ENCODE results near the gene MEF2C.

The MEF2C gene

DNA sequence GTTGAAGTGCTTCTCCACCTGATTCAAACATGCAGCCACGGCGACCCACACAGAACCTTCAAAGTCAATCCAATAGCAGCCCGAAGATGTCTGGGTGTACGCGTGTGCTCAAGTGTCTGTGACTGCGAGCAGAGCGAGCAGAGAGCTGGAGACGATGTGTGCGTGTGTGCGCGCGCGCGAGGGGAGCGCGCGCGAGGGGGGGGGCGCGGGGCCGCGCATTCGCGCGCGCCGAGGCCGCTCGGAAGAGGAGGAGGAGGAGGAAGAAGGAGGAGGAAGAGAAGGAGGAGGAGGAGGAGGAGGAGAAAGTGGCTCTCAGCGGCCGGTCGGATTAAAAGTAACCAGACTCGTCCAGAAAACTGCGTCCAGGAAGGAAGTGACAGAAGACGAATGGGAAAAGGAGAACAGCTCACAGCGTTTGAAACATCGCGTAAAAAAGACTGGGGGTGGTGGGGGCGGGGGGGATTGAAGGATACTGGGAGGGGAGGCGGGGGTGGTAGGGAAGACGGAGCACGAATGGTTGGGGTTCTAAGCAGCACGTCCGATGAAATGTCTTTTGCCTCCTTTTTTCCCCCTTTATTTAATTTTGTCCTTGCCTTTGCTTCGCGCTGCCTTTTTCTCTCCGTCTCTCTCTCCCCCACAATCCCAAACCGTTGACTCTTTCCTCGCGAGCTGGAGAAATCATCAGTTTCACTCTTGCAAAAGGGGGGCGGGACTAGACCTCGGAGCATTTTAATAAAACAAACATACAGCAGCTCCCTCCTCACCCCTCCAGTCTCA is at the start of gene MEF2C:
MEF2C (minus strand) TSS at position 126 of the 777 bp plus-strand sequence. CDS start 59,396 bp downstream, outside the sequence.
- no peak for TF ChIP-seq GATA2 (IDR thresholded peaks at IDR 0.05; ENCODE audit: low read depth, low read length)
- TF ChIP-seq GATA3 (IDR thresholded peaks at IDR 0.05; ENCODE audit: low read depth, low read length): no peak

DNA sequence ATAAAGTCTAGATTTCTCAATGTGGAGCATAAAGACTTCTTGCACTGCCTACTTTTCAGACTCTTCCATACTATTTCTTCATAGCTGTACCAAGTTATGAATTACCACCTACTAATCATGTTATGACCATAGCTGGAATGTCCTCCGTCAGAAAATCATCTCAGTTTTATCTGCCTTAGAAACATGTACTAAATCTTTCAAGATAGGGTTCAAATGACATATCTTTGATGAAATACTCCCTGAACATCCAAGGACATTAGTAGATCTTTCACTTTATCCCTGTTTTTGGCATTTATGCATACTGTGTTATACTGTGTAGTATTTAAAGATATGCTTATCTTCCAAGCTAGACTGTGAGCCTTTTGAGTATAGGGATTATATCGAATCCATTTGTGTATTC is 49.6 kb upstream of the MEF2C start:
- TF ChIP-seq GATA3 (IDR thresholded peaks at IDR 0.05; ENCODE audit: low read depth, low read length) (no peak), GATA2 (IDR thresholded peaks at IDR 0.05; ENCODE audit: low read depth, low read length) (no peak)

GRCh38 chr5:88930335-88930734 is 47.4 kb upstream of the MEF2C start:
- TF ChIP-seq GATA2 (IDR thresholded peaks at IDR 0.05; ENCODE audit: low read depth, low read length): no peak
- no peak for TF ChIP-seq GATA3 (IDR thresholded peaks at IDR 0.05; ENCODE audit: low read depth, low read length)

DNA sequence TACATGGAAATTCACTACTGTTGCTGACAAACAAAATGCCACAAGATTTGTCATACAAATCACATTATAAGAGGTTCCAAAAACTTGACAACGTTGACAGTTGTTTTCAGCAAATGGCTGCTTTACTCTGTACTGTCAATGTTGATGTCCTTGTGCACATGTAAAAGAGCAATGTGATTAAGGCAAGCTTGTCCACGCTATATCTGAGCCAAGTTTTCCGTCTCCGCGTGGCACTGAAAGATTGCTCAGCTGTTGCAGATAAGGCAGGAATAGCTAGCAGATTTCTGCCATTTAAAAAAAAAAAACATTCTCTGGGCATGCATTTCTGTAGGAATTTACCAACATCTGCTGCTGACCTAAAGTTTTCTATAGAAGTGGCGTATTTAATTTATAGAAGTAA is 46.4 kb upstream of the MEF2C start:
- TF ChIP-seq GATA2 (IDR thresholded peaks at IDR 0.05; ENCODE audit: low read depth, low read length): no peak; the same call in 1 of the 2 replicates
- no peak for TF ChIP-seq GATA3 (IDR thresholded peaks at IDR 0.05; ENCODE audit: low read depth, low read length)

DNA sequence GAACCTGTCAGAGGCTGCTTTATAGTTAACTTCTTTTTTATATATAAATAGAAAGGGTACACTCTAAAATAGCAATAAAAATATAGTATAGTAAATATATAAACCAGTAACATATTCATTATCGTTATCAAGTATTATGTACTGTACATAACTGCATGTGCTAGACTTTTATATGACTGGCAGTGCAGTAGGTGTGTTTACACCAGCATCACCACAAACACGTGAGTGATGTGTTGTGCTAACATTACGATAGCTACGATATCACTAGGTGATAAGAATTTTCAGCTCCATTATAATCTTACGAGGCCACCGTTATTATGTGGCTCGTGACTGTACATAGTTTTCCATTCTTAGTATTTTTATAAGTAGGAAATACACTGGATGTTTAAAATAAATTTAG is 43.8 kb upstream of the MEF2C start:
- TF ChIP-seq GATA3 (IDR thresholded peaks at IDR 0.05; ENCODE audit: low read depth, low read length): no peak

GRCh38 chr5:88925692-88926490 is 42.9 kb upstream of the MEF2C start:
- TF ChIP-seq GATA3 (IDR thresholded peaks at IDR 0.05; ENCODE audit: low read depth, low read length) (no peak), GATA2 (IDR thresholded peaks at IDR 0.05; ENCODE audit: low read depth, low read length) (no peak)

DNA sequence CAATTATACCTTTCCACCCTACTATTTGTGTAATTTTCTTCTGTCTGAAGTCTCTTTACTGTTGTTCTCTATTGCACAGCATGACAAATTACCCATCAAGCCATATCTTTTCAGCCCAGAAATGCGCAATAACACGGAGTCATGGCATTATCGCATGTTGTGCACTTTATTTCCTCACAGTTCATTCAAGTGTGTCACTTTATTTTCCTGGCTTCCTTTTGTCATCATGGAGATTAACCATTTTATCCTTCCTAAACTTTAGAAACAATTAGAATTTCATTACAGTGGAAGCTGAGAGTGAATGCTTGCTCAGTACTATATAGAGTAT is 41.3 kb upstream of the MEF2C start:
- TF ChIP-seq GATA3 (IDR thresholded peaks at IDR 0.05; ENCODE audit: low read depth, low read length): no peak
- no peak for TF ChIP-seq GATA2 (IDR thresholded peaks at IDR 0.05; ENCODE audit: low read depth, low read length)

GRCh38 chr5:88923623-88924329 is 40.8 kb upstream of the MEF2C start:
- no peak for TF ChIP-seq GATA3 (IDR thresholded peaks at IDR 0.05; ENCODE audit: low read depth, low read length)
- TF ChIP-seq GATA2 (IDR thresholded peaks at IDR 0.05; ENCODE audit: low read depth, low read length): no peak

DNA sequence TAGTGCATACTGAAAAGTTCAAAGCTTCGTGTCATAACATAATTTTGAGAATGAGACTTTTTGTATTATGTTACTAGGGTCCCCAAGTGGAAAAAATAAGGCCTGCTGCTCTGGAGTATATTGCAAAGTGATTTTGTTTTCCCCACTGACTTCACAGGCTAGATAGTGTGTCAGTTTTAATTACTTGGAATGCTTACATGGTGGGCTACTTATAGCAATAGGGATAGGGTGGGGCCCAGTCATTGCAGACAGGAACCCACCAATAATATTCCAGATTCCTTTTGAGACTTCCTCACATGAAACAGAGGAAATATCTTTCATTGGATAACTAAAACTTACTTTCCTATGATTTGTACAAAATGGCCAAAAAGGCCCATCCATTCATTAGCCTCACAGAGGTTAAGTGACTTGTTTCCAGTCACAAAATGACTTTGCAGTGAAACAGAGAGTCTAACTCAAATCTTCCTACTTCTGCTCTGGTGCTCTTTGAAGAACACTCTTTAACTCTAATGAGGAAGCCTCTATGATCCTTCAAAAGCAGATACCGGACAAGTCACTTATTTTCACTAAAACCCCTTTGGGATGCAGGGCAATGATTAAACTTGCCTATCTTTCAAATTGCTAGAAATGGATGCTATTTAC is 16.2 kb upstream of the MEF2C start:
- no peak for TF ChIP-seq GATA3 (IDR thresholded peaks at IDR 0.05; ENCODE audit: low read depth, low read length)
- no peak for TF ChIP-seq GATA2 (IDR thresholded peaks at IDR 0.05; ENCODE audit: low read depth, low read length)

- TF ChIP-seq GATA3 (IDR thresholded peaks at IDR 0.05; ENCODE audit: low read depth, low read length): no peak
- no peak for TF ChIP-seq GATA2 (IDR thresholded peaks at IDR 0.05; ENCODE audit: low read depth, low read length)
These were observed 14.8 kb upstream of the MEF2C start for GRCh38 chr5:88897748-88898147.

DNA sequence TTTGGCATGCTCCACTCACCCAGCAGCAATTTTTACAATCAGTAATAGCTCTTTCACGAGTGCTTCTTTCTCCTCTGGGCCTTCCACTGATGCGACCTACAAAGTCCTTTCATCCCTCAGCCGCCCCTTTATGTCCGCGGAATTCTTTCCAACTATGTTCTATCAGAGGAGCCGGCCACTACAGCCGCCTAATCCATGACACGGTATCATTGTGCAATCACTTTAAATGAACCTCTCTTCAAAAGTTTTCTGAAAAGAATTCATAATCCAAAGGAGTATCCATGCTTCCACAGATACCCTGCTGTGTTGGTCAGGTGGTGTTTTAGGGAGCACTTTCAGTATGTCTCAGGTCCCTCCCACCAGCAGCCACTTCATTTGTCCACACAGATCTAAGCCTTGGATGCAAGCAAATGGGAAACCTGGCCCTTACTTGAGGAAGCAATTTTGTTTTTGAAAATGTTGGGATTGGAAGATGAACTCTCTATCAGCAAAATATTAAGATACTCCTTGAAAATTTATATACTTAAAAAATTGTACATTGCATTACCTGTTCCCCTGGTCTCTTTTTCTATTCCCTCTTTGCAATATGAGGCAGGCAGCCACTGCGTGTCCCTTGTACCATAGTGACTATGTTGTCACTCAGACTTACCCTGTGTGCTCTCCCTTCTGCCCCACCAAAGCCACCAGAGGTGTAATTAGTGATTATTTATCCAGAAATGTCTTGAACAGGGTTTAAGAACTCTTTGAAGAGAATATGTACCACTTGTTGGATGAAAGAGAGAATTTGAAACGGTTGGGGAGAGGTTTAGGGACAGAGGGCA is 12.9 kb upstream of the MEF2C start:
- no peak for TF ChIP-seq GATA3 (IDR thresholded peaks at IDR 0.05; ENCODE audit: low read depth, low read length)
- TF ChIP-seq GATA2 (IDR thresholded peaks at IDR 0.05; ENCODE audit: low read depth, low read length): no peak

DNA sequence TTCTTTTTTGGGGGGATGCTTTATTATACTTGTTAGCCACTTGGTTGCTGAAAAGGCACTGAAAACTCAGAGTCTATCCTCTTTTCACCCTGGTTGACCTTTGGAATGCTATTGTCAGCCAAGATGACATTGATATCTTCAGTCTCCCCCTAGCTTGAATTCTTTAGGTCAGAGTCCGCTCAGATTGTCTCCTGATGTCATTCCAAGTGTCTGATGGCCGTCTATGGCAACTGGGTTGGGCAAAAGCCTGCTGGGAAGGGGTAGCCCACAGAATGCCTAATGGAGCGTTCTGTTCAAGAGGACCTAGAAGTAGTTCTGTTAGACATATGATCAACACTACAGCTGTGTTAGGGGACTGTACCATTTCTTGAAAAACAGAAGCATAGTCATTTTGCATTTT is 9.7 kb upstream of the MEF2C start:
- TF ChIP-seq GATA3 (IDR thresholded peaks at IDR 0.05; ENCODE audit: low read depth, low read length) (no peak), GATA2 (IDR thresholded peaks at IDR 0.05; ENCODE audit: low read depth, low read length) (no peak)

DNA sequence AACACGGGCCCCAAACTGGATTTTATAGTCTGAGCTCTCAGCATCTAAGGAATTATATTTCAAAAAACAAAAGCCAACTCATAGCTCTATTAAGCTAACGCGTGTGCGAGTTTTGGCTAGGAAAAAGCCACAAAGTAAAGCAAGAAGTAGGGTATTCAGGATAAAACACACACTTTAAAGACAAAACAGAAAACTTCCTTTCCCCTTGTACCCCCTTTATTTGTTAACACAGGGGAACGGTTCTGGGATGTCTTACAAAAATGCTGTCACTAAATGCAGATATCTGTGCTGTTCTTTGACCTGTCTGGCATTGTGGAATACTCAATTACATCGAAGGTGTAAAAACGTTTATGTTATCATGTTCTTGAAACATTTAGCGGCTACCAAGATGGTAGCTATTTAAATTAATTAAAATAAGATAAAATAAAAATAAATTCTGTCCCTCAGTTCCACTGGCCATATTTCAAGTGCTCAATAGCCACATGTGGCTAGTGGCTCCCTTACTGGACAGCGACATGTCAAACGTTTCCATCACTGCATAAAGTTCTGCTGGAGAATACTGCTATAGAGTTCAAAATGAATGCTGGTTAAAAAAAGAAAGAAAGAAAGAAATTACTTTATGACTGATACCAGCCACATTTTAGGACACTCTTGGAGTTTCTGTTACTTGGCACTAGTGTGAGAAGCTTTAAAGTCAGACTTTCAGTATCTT is 7.2 kb upstream of the MEF2C start:
- TF ChIP-seq GATA3 (IDR thresholded peaks at IDR 0.05; ENCODE audit: low read depth, low read length) (no peak), GATA2 (IDR thresholded peaks at IDR 0.05; ENCODE audit: low read depth, low read length) (no peak)

All from SH-SY5Y (cell line).